CD4-positive, alpha-beta T cell treated with Interleukin-17A for 4 hours (primary cell): ENCODE results near the gene TMEM120B.
"Not testable (repeated sequence)": the region's sequence is repeated elsewhere in the genome, so short reads cannot be mapped to it uniquely, and the experiment has no call there.

Experiments
- DNase-seq: peaks from one replicate; pipeline ENCODE4 v3.0.0-alpha.2; 2020; ENCODE audit warnings: mixed read lengths

Gene TMEM120B

GRCh38 chr12:121712461-121713256 is at the start of gene TMEM120B:
TSS of gene TMEM120B (plus strand) at chr12:121712752. CDS start at chr12:121712896, 144 bp downstream.
- DNase-seq, result peak; percentile 83

GRCh38 chr12:121663610-121663929 is 49.0 kb upstream of the TMEM120B start:
- DNase-seq, result no peak

GRCh38 chr12:121666829-121667228 is 45.7 kb upstream of the TMEM120B start:
- not testable (repeated sequence) for DNase-seq

DNA sequence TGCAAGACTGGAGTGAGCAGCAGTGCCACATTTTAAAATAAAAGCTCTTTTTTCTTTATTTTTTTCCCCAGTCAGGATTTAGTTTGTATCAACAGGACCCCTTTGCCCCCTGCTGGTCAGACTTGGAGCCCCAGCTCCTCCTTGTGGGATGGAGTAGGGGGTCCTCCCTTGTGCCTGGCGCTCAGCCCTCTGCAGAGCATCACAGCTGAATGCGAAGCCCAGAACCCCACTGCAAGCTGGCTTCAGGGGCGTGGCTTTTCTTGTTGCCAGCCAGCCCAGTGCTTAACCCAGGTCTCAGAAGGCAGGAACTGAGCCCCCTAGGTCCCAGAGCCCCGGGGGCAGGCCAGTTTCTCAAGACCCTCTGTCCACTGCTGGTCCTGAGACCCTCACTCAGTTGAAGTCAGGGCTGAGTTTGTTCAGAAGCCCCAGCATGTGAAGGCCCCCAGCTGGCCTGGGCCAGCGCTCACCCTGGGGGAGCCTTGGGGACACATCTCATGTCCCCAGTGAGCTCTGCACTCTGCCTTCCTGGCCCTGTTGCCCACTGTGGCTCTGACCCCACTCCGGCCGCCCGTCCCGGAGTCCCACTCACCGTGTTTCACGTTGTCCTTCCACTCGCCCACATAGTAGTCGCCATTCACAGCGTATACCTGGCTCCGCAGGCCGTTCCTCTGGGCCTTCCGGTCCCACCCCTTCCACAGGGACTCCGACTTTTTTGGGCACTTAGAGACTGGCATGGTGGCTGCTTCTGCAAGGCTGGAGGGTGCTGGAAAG is 43.6 kb upstream of the TMEM120B start:
- DNase-seq, result peak; percentile 82

GRCh38 chr12:121669521-121669900 is 43.0 kb upstream of the TMEM120B start, which contains the start of gene MORN3:
TSS of gene MORN3 (minus strand) at chr12:121669654. CDS start at chr12:121669483, 171 bp downstream.
- DNase-seq, result no peak

DNA sequence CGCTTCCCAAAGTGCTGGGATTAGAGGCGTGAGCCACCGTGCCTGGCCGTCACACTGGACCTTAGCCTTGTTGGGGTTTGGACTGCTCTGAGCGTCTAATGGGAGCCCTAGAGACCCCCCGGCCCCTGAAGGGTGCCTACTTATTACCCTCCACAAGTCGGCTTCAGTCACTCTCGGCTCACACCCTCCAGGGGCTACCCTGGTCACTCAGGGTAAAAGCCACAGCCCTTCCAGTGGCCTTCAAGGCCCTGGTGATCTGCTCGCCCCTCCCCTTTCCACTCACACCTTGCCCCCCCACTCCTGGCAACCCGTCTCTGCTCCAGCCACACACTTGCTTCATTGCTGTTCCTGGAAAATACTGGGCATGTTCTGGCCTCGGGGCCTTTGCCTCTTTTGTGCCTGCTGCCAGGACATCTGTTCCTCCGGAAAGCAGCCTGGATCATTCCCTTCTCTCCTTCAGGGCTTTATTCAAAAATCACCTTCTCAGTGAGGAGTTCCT is 39.5 kb upstream of the TMEM120B start:
- DNase-seq, result no peak

- no peak for DNase-seq
These were observed 36.4 kb upstream of the TMEM120B start for GRCh38 chr12:121676190-121676589.

DNA sequence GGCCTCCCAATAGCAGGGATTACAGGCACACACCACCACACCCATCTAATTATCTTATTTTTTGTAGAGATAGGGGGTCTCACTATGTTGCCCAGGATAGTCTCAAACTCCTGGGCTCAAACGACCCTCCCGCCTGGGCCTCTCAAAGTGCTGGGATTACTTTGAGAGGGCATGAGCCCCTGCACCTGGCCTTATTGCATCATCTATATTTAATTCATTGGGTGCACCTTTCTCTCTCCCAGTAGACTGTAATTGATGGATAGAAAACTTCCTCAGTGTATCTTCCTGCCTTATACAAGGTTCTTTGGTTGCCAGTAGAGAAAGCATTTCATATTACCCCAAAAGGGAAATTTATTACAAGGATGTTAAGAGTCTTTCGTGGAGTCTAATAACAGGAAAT is 34.2 kb upstream of the TMEM120B start:
- no peak for DNase-seq

GRCh38 chr12:121678716-121679300 is 33.7 kb upstream of the TMEM120B start:
- no peak for DNase-seq

DNA sequence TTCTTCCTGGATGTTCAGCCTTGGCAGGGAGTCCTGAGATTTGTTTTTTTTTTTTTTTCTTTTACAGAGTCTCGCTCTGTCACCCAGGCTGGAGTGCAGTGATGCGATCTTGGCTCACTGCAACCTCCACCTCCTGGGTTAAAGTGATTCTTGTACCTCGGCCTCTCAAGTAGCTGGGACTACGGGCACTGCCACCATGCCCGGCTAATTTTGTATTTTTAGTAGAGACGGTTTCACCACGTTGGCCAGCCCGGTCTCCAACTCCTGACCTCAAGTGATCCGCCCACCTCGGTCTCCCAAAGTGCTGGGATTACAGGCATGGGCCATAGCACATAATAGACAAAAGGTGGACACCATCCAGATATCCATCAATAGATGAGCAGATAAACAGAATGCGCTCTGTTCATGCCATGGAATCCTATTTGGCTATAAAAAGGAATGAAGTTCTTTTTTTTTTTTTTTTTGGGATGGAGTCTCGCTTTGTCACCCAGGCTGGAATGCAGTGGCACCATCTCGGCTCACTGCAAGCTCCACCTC is 32.8 kb upstream of the TMEM120B start:
- DNase-seq, result not testable (repeated sequence)

DNA sequence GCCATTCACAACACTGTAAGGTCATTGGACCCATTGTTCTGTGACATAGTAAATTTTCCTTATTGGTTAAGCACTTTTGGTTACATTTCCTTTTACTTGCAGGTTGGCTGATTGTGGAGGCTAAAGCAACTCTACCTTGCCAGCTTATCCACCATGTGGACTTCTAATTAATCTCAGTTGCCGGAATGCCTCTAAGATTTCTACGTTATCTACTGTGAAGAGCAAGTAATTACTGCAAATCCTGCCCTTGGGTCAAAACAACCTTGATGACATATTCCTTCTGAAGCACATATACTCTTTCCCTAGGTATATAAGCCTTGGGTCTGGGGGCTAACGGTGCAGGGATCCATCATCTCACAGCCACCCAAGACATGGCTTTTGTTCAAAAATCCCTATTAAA is 23.6 kb upstream of the TMEM120B start:
- DNase-seq, result no peak

GRCh38 chr12:121689430-121689829 is 23.1 kb upstream of the TMEM120B start:
- no peak for DNase-seq

GRCh38 chr12:121692744-121693143 is 19.8 kb upstream of the TMEM120B start:
- DNase-seq, result not testable (repeated sequence)

GRCh38 chr12:121693155-121693687 is 19.3 kb upstream of the TMEM120B start:
- no peak for DNase-seq

DNA sequence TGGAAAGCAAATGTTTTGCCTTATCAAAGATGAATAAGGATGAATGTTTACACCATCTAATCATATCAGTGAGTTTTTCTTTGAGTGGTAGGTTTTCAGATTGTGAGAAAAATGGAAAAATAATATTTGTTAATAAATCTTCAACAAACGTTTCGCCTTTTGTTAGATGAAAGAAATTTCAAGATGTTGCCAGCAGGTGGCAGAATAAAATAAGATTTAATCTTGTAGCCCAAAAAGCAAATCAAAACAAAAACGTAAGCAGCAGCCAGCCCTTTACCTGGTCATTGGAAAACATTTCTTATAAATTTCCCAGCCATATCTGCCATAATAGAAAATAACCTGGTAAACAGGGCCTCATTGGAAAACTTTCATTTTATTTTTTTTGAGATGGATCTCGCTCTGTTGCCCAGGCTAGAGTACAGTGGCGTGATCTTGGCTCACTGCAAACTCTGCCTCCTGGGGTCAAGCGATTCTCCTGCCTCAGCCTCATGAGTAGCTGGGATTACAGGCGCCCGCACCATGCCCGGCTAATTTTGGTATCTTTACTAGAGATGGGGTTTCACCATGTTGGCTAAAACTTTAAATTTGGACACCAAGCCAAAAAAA is 15.4 kb upstream of the TMEM120B start:
- peak; percentile 53 for DNase-seq

DNA sequence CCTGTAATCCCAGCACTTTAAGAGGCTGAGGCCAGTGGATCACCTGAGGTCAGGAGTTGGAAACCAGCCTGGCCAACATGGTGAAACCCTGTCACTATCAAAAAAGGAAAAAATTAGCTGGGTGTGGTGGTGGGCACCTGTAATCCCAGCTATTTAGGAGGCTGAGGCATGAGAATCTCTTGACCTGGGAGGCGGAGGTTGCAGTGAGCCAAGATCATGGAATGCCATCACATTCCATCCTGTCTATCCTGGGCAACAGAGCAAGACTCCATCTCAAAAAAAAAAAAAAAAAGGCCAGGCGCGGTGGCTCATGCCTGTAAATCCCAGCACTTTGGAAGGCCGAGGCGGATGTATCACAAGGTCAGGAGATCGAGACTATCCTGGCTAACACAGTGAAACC is 14.7 kb upstream of the TMEM120B start:
- not testable (repeated sequence) for DNase-seq

DNA sequence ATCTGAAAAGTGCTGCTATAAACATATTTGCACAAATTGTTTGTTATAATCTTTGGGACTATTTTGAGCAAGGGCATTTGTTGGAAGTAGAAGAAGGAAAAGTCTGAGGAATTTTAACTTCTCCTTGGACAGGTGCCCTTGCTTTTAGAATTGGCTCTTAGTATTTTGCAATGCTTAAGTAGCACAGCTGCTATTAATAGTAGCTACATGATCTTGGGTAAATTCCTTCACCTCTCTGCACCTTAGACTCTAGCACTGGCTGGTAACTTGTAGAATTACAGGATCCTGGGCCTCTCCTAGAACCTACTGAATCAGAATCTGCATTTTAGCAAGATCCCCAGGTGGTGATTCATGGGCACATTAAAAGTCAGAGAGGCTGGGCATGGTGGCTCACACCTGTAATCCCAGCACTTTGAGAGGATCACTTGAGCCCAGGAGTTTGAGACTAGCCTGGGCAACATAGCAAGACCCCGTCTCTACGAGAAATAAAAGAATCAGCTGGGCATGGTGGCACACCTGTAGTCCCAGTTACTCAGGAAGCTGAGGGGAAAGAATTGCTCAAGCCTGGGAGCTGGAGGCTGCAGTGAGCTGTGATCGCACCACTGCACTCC is 10.8 kb upstream of the TMEM120B start:
- DNase-seq, result no peak

- no peak for DNase-seq
These were observed 9.6 kb upstream of the TMEM120B start for GRCh38 chr12:121702944-121703343.

DNA sequence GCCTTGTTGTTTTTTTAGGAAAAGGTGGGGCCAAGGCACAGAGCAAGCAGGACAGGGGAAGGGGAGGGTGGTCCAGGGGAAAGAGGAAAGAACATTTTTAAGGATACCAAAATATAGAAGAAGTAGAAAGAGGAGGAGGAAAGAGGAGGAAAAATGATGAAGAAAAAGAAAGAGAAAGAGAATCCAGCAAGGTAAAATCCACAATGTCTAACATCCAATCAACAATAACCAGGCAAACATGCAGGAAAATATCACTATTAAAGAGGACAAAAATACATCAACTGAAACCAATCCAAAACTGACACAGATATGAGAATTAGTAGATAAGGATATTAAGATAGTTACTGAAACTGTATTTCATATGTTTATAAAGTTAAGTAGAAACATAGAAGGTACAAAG is 7.0 kb upstream of the TMEM120B start:
- DNase-seq, result no peak

DNA sequence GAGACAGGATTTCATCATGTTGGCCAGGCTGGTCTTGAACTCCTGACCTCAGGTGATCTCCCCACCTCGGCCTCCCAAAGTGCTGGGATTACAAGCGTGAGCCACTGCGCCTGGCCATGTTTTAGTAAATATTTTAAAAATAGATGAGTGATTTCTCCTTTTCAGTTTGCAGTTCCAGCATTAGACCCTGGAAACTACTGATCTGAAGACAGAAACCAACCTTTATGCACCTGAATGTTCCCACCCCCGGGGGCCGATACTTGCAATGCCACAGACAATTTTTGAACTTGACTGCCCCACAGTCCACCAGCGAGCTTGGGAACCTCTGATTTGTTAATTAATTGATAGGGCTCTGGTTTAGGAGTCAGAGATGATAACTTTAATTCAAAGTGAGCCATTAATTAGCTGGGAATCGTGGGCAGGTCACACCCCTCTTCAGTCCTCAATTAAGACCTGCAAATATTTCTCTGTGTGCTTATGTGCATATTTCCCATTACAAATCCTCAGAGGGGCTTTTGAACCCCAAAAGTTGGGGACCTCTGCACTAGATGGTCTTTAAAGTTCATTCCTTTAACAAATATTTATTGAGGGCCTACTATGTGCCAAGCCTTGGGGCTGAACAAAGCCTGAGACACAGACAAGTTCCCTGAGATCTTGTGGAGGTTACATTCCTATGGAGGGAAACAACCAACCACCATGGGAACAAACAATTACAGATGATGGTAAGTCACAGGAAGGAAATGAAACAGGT is 4.1 kb upstream of the TMEM120B start:
- DNase-seq, result no peak

- DNase-seq, result not testable (repeated sequence)
These were observed 3.5 kb upstream of the TMEM120B start for GRCh38 chr12:121709064-121709424.
